Measurements from ENCODE around the gene PRR16.

PRR16 gene

GRCh38 chr5:120510098-120510637, 46.1 kb downstream of the PRR16 start:
- DNase-seq (ENCODE audit: low spot score in 2 of 2) (no peak), ATAC-seq (replicated peaks; ENCODE audit: extremely low read depth, poor library complexity, severe bottlenecking) (no peak)
- Mint-ChIP-seq H3K27me3 (no peaks in the 10 kb centered on the region), H3K9me3 (peaks cover 16% of the 10 kb centered on the region), H3K36me3 (ENCODE audit: insufficient read depth) (no peaks in the 10 kb centered on the region), H3K4me1 (no peaks in the 10 kb centered on the region), H3K4me3 (no peak overlapping the region), H3K27ac (ENCODE audit: low read depth) (no peak overlapping the region)

GRCh38 chr5:120510994-120511686, 47.0 kb downstream of the PRR16 start:
- no peaks in the 10 kb centered on the region for H3K27me3 Mint-ChIP-seq
- ATAC-seq (replicated peaks; ENCODE audit: extremely low read depth, poor library complexity, severe bottlenecking) (no peak), DNase-seq (ENCODE audit: low spot score in 2 of 2) (no peak)
- no peak overlapping the region for H3K4me3 Mint-ChIP-seq
- no peak overlapping the region for H3K27ac Mint-ChIP-seq (ENCODE audit: low read depth)
- H3K9me3 Mint-ChIP-seq = peaks cover 16% of the 10 kb centered on the region
- no peaks in the 10 kb centered on the region for H3K4me1 Mint-ChIP-seq
- H3K36me3 Mint-ChIP-seq (ENCODE audit: insufficient read depth) = no peaks in the 10 kb centered on the region

- no peak overlapping the region for H3K27ac Mint-ChIP-seq (ENCODE audit: low read depth)
- H3K27me3 Mint-ChIP-seq = no peaks in the 10 kb centered on the region
- no peaks in the 10 kb centered on the region for H3K36me3 Mint-ChIP-seq (ENCODE audit: insufficient read depth)
- no peak for DNase-seq (ENCODE audit: low spot score in 2 of 2)
- no peak overlapping the region for H3K4me3 Mint-ChIP-seq
- no peaks in the 10 kb centered on the region for H3K4me1 Mint-ChIP-seq
- ATAC-seq (replicated peaks; ENCODE audit: extremely low read depth, poor library complexity, severe bottlenecking) = no peak
- peaks cover 16% of the 10 kb centered on the region for H3K9me3 Mint-ChIP-seq
Observed at GRCh38 chr5:120512068-120512467, 48.0 kb downstream of the PRR16 start.

- no peak overlapping the region for H3K4me3 Mint-ChIP-seq
- no peak overlapping the region for H3K27ac Mint-ChIP-seq (ENCODE audit: low read depth)
Observed at GRCh38 chr5:120512791-120513650, 48.9 kb downstream of the PRR16 start.

GRCh38 chr5:120516805-120517204, 52.7 kb downstream of the PRR16 start:
- DNase-seq (ENCODE audit: low spot score in 2 of 2) = no peak
- H3K9me3 Mint-ChIP-seq = peaks cover 11% of the 10 kb centered on the region
- no peak for ATAC-seq (replicated peaks; ENCODE audit: extremely low read depth, poor library complexity, severe bottlenecking)
- no peaks in the 10 kb centered on the region for H3K36me3 Mint-ChIP-seq (ENCODE audit: insufficient read depth)
- no peak overlapping the region for H3K4me3 Mint-ChIP-seq
- H3K27me3 Mint-ChIP-seq = no peaks in the 10 kb centered on the region
- no peaks in the 10 kb centered on the region for H3K4me1 Mint-ChIP-seq
- H3K27ac Mint-ChIP-seq (ENCODE audit: low read depth) = no peak overlapping the region

More at GRCh38 chr5:120512791-120513650, 48.9 kb downstream of the PRR16 start:
- no peak for DNase-seq (ENCODE audit: low spot score in 2 of 2)
- no peak for ATAC-seq (replicated peaks; ENCODE audit: extremely low read depth, poor library complexity, severe bottlenecking)
- H3K36me3 Mint-ChIP-seq (ENCODE audit: insufficient read depth) = no peaks in the 10 kb centered on the region
- no peaks in the 10 kb centered on the region for H3K27me3 Mint-ChIP-seq
- H3K4me1 Mint-ChIP-seq = no peaks in the 10 kb centered on the region
- peaks cover 18% of the 10 kb centered on the region for H3K9me3 Mint-ChIP-seq

GRCh38 chr5:120517607-120518252, 53.6 kb downstream of the PRR16 start:
- DNase-seq (ENCODE audit: low spot score in 2 of 2) = no peak
- Mint-ChIP-seq H3K4me3 (no peak overlapping the region), H3K27me3 (no peaks in the 10 kb centered on the region), H3K4me1 (no peaks in the 10 kb centered on the region), H3K27ac (ENCODE audit: low read depth) (no peak overlapping the region), H3K9me3 (peaks cover 11% of the 10 kb centered on the region), H3K36me3 (ENCODE audit: insufficient read depth) (no peaks in the 10 kb centered on the region)
- no peak for ATAC-seq (replicated peaks; ENCODE audit: extremely low read depth, poor library complexity, severe bottlenecking)

GRCh38 chr5:120518581-120518980, 54.5 kb downstream of the PRR16 start:
- no peak overlapping the region for H3K4me3 Mint-ChIP-seq

GRCh38 chr5:120527251-120527650, 63.2 kb downstream of the PRR16 start:
- no peaks in the 10 kb centered on the region for H3K4me1 Mint-ChIP-seq
- ATAC-seq (replicated peaks; ENCODE audit: extremely low read depth, poor library complexity, severe bottlenecking) (no peak), DNase-seq (ENCODE audit: low spot score in 2 of 2) (no peak)
- no peak overlapping the region for H3K4me3 Mint-ChIP-seq
- no peaks in the 10 kb centered on the region for H3K27me3 Mint-ChIP-seq
- no peaks in the 10 kb centered on the region for H3K36me3 Mint-ChIP-seq (ENCODE audit: insufficient read depth)
- peaks cover 23% of the 10 kb centered on the region for H3K9me3 Mint-ChIP-seq
- H3K27ac Mint-ChIP-seq (ENCODE audit: low read depth) = no peak overlapping the region

More at GRCh38 chr5:120518581-120518980, 54.5 kb downstream of the PRR16 start:
- H3K27me3 Mint-ChIP-seq = no peaks in the 10 kb centered on the region
- peaks cover 11% of the 10 kb centered on the region for H3K9me3 Mint-ChIP-seq
- H3K36me3 Mint-ChIP-seq (ENCODE audit: insufficient read depth) = no peaks in the 10 kb centered on the region
- ATAC-seq (replicated peaks; ENCODE audit: extremely low read depth, poor library complexity, severe bottlenecking) (no peak), DNase-seq (ENCODE audit: low spot score in 2 of 2) (no peak)
- no peak overlapping the region for H3K27ac Mint-ChIP-seq (ENCODE audit: low read depth)
- H3K4me1 Mint-ChIP-seq = no peaks in the 10 kb centered on the region

GRCh38 chr5:120528609-120529008, 64.5 kb downstream of the PRR16 start:
- H3K36me3 Mint-ChIP-seq (ENCODE audit: insufficient read depth) = no peaks in the 10 kb centered on the region
- ATAC-seq (replicated peaks; ENCODE audit: extremely low read depth, poor library complexity, severe bottlenecking) = no peak
- peaks cover 23% of the 10 kb centered on the region for H3K9me3 Mint-ChIP-seq
- H3K27me3 Mint-ChIP-seq = no peaks in the 10 kb centered on the region
- no peak overlapping the region for H3K4me3 Mint-ChIP-seq
- no peak for DNase-seq (ENCODE audit: low spot score in 2 of 2)
- H3K27ac Mint-ChIP-seq (ENCODE audit: low read depth) = no peak overlapping the region
- no peaks in the 10 kb centered on the region for H3K4me1 Mint-ChIP-seq

GRCh38 chr5:120529386-120529785, 65.3 kb downstream of the PRR16 start:
- Mint-ChIP-seq H3K27me3 (no peaks in the 10 kb centered on the region), H3K27ac (ENCODE audit: low read depth) (no peak overlapping the region), H3K36me3 (ENCODE audit: insufficient read depth) (no peaks in the 10 kb centered on the region), H3K4me3 (no peak overlapping the region), H3K9me3 (peaks cover 23% of the 10 kb centered on the region), H3K4me1 (no peaks in the 10 kb centered on the region)
- no peak for DNase-seq (ENCODE audit: low spot score in 2 of 2)
- ATAC-seq (replicated peaks; ENCODE audit: extremely low read depth, poor library complexity, severe bottlenecking) = no peak

- no peak for DNase-seq (ENCODE audit: low spot score in 2 of 2)
- no peaks in the 10 kb centered on the region for H3K4me1 Mint-ChIP-seq
- H3K27me3 Mint-ChIP-seq = no peaks in the 10 kb centered on the region
- ATAC-seq (replicated peaks; ENCODE audit: extremely low read depth, poor library complexity, severe bottlenecking) = no peak
- H3K36me3 Mint-ChIP-seq (ENCODE audit: insufficient read depth) = no peaks in the 10 kb centered on the region
- peaks cover 20% of the 10 kb centered on the region for H3K9me3 Mint-ChIP-seq
- H3K4me3 Mint-ChIP-seq = no peak overlapping the region
- H3K27ac Mint-ChIP-seq (ENCODE audit: low read depth) = no peak overlapping the region
Observed at GRCh38 chr5:120531215-120531614, 67.1 kb downstream of the PRR16 start.

GRCh38 chr5:120532835-120533234, 68.7 kb downstream of the PRR16 start:
- ATAC-seq (replicated peaks; ENCODE audit: extremely low read depth, poor library complexity, severe bottlenecking) (no peak), DNase-seq (ENCODE audit: low spot score in 2 of 2) (no peak)
- H3K27me3 Mint-ChIP-seq = no peaks in the 10 kb centered on the region
- H3K36me3 Mint-ChIP-seq (ENCODE audit: insufficient read depth) = no peaks in the 10 kb centered on the region
- H3K4me1 Mint-ChIP-seq = no peaks in the 10 kb centered on the region
- peaks cover 6% of the 10 kb centered on the region for H3K9me3 Mint-ChIP-seq
- no peak overlapping the region for H3K4me3 Mint-ChIP-seq
- no peak overlapping the region for H3K27ac Mint-ChIP-seq (ENCODE audit: low read depth)

Measured in central memory CD8-positive, alpha-beta T cell (primary cell).